Endothelial cell of umbilical vein (primary cell): Measurements from ENCODE around the gene IGFBP2.

Source experiments
- EZH2 ChIP-seq: IDR thresholded peaks from 2 replicates; pipeline ENCODE4 v1.6.1; 2012; ENCODE audit warnings: borderline replicate concordance, low read depth, mild to moderate bottlenecking, moderate library complexity, low read length, inconsistent platforms; ENCODE audit not compliant: severe bottlenecking
- FOS ChIP-seq: IDR thresholded peaks from 2 replicates; pipeline ENCODE4 v1.6.1; 2011; ENCODE audit warnings: mild to moderate bottlenecking, low read length, moderate library complexity, borderline replicate concordance; ENCODE audit not compliant: insufficient read depth
- GATA2 ChIP-seq: IDR thresholded peaks from 2 replicates; pipeline ENCODE4 v1.7.0; 2011; ENCODE audit warnings: low read depth, mild to moderate bottlenecking, moderate library complexity, mixed read lengths, low read length; ENCODE audit not compliant: insufficient read length, insufficient read depth
- JUN ChIP-seq: IDR thresholded peaks from 2 replicates; pipeline ENCODE4 v1.6.1; 2011; ENCODE audit warnings: borderline replicate concordance, low read depth; ENCODE audit not compliant: insufficient read length, insufficient read depth
- MYC ChIP-seq: IDR thresholded peaks from one replicate; pipeline ENCODE4 v1.6.1; 2011; ENCODE audit warnings: mild to moderate bottlenecking, low read depth, low read length
- POLR2A ChIP-seq: IDR thresholded peaks from 2 replicates; pipeline ENCODE4 v1.6.1; 2012; ENCODE audit warnings: low read depth, mild to moderate bottlenecking, control low read depth, low read length
- POLR2AphosphoS5 ChIP-seq: IDR thresholded peaks from 2 replicates; pipeline ENCODE4 v1.6.1; 2012; ENCODE audit warnings: low read depth, mild to moderate bottlenecking, control low read depth, low read length, moderate library complexity; ENCODE audit not compliant: insufficient read depth
- TF ChIP-seq, protein P1 (sequence below), 2 donors: IDR thresholded peaks; 1 replicate in 1 of 2; 2 replicates in 1 of 2; pipeline ENCODE4 v1.5.1; 2011; ENCODE audit warnings: low read length in 2 of 2, mild to moderate bottlenecking in 2 of 2, moderate library complexity in 2 of 2, control low read depth in 1 of 2, inconsistent platforms in 1 of 2, low read depth in 1 of 2; ENCODE audit not compliant: insufficient read depth in 1 of 2; ENCODE audit errors: extremely low read depth in 1 of 2
- TF ChIP-seq, protein P2 (sequence below): IDR thresholded peaks from 2 replicates; pipeline ENCODE4 v1.6.1; 2011; ENCODE audit not compliant: insufficient read depth, insufficient read length

DNA sequence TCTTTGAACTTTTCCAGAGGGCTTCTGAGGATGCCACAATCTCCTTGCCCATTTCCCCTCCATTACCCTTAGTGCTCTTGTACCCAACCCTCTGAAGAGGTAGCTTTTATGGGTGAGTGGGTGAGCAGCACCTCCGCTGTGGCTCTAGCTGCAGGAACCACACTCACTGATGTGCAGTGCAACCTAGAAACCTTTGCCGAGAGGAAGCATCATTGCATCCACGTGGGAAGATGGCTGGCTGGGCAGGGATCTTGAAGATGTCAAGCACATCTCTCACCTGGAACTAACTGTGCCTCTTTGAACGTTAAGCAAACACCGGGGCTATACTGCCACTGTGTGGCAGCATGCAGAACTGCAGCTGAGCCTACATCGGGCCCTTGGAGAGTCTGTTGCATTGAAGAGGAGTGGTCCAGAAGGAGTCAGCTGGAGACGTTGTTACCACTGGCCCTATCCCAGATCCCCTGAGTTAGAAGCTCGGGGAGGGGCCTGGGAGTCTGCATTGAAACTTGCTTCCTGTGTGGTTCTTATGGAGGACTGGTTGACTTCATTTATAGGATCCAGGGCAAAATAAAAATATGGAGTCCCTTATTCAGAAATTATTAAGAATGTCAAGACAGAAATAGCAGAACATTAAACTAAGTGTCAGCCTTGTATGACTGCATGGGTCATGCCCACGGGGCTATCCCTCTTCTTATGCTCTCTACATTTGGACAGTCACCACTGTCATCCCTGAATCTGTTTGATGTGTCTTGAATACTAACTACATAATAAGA lies 33.4 kb downstream of the IGFBP2 start:
- TF ChIP-seq POLR2AphosphoS5 (no peak), POLR2A (no peak), EZH2 (no peak), MYC (no peak), JUN (no peak), GATA2 (no peak), FOS (no peak)
- TF ChIP-seq, protein P1, sequence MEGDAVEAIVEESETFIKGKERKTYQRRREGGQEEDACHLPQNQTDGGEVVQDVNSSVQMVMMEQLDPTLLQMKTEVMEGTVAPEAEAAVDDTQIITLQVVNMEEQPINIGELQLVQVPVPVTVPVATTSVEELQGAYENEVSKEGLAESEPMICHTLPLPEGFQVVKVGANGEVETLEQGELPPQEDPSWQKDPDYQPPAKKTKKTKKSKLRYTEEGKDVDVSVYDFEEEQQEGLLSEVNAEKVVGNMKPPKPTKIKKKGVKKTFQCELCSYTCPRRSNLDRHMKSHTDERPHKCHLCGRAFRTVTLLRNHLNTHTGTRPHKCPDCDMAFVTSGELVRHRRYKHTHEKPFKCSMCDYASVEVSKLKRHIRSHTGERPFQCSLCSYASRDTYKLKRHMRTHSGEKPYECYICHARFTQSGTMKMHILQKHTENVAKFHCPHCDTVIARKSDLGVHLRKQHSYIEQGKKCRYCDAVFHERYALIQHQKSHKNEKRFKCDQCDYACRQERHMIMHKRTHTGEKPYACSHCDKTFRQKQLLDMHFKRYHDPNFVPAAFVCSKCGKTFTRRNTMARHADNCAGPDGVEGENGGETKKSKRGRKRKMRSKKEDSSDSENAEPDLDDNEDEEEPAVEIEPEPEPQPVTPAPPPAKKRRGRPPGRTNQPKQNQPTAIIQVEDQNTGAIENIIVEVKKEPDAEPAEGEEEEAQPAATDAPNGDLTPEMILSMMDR (IDR thresholded peaks at IDR 0.05; ENCODE audit: extremely low read depth in 1 of 2, insufficient read depth in 1 of 2, low read depth in 1 of 2, low read length in 2 of 2): peak; percentile 97 to 98
- TF ChIP-seq, protein P2, sequence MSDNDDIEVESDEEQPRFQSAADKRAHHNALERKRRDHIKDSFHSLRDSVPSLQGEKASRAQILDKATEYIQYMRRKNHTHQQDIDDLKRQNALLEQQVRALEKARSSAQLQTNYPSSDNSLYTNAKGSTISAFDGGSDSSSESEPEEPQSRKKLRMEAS: no peak
